ENCODE measurements around the gene MBD5.

GRCh38 chr2:148486655-148487054 lies 465.8 kb downstream of the MBD5 start:
- TF ChIP-seq, protein P1, sequence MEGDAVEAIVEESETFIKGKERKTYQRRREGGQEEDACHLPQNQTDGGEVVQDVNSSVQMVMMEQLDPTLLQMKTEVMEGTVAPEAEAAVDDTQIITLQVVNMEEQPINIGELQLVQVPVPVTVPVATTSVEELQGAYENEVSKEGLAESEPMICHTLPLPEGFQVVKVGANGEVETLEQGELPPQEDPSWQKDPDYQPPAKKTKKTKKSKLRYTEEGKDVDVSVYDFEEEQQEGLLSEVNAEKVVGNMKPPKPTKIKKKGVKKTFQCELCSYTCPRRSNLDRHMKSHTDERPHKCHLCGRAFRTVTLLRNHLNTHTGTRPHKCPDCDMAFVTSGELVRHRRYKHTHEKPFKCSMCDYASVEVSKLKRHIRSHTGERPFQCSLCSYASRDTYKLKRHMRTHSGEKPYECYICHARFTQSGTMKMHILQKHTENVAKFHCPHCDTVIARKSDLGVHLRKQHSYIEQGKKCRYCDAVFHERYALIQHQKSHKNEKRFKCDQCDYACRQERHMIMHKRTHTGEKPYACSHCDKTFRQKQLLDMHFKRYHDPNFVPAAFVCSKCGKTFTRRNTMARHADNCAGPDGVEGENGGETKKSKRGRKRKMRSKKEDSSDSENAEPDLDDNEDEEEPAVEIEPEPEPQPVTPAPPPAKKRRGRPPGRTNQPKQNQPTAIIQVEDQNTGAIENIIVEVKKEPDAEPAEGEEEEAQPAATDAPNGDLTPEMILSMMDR (conservative IDR thresholded peaks at IDR 0.05; ENCODE audit: low read length) = no peak
- TF ChIP-seq EZH2phosphoT487 (IDR thresholded peaks at IDR 0.05; ENCODE audit: borderline replicate concordance, low read depth, low read length) = no peak
